SK-N-SH (cell line): ENCODE results near the gene COPE. TPM values are rescaled to one million over a fixed set of nuclear protein-coding genes. Genes with fewer than 3 reads are reported as not detected.

Experiments
- CTCF ChIA-PET: fragments of 300-600, 350-600 bp; formaldehyde crosslinking; extraction: SDS; loops from one replicate; lab custom pipeline; 2021; lab: Yijun Ruan, JAX
- POLR2A ChIA-PET: fragments of 350-600 bp; sonication (Branson Sonifier 250); formaldehyde crosslinking; extraction: SDS; loops from one replicate; lab custom pipeline; 2020; ENCODE audit warnings: antibody characterized with exemption, inconsistent platforms; lab: Yijun Ruan, JAX
- DNase-seq: peaks from one replicate; pipeline ENCODE4 v3.0.0; 2012
- H2AFZ ChIP-seq: fragments of 200-600 bp; sonication (generic); 2 replicates; pipeline ENCODE4 v1.8.1; 2016; ENCODE audit warnings: antibody characterized with exemption, mild to moderate bottlenecking, low read depth
- H3F3A ChIP-seq: fragments of 200-600 bp; sonication (generic); replicated peaks from 2 replicates; pipeline ENCODE3; 2016; ENCODE audit warnings: antibody characterized with exemption, mild to moderate bottlenecking; ENCODE audit not compliant: insufficient read depth
- H3K27ac ChIP-seq, 2 experiments: fragments of 200-500 bp in 1 of 2; fragments of 200-600 bp in 1 of 2; sonication (Bioruptor generic) in 1 of 2; sonication (generic), shearing (Covaris generic) in 1 of 2; 2 replicates each; pipeline versions ENCODE4 v1.5.1 to v1.6.1; 2014 to 2016; ENCODE audit warnings: low read depth in 2 of 2, inconsistent platforms in 1 of 2, low read length in 1 of 2, mild to moderate bottlenecking in 1 of 2, mixed read lengths in 1 of 2
- H3K27me3 ChIP-seq: fragments of 200-600 bp; sonication (generic), shearing (Covaris generic); 2 replicates; pipeline ENCODE4 v1.6.1; 2016; ENCODE audit warnings: mixed run types; ENCODE audit not compliant: insufficient read depth
- H3K36me3 ChIP-seq, 2 experiments: fragments of 200-500 bp in 1 of 2; fragments of 200-600 bp in 1 of 2; sonication (Bioruptor generic) in 1 of 2; sonication (generic) in 1 of 2; replicated peaks in 1 of 2; 2 replicates each; pipeline versions ENCODE3 to v1.5.1; 2014 to 2016; ENCODE audit warnings: low read length in 1 of 2, mild to moderate bottlenecking in 1 of 2; ENCODE audit not compliant: insufficient read depth in 2 of 2, control insufficient read depth in 1 of 2
- H3K4me1 ChIP-seq, 2 experiments: fragments of 200-500 bp in 1 of 2; fragments of 200-600 bp in 1 of 2; sonication (Bioruptor generic) in 1 of 2; sonication (generic), shearing (Covaris generic) in 1 of 2; 2 replicates each; pipeline versions ENCODE4 v1.5.1 to v1.6.1; 2014 to 2016; ENCODE audit warnings: low read depth in 1 of 2, low read length in 1 of 2, mixed run types in 1 of 2; ENCODE audit not compliant: insufficient read depth in 2 of 2, control insufficient read depth in 1 of 2
- H3K4me2 ChIP-seq: fragments of 200-600 bp; sonication (generic), shearing (Covaris generic); 2 replicates; pipeline ENCODE4 v1.6.1; 2017; ENCODE audit warnings: mixed run types
- H3K4me3 ChIP-seq, 2 experiments: fragments of 200-500 bp in 1 of 2; fragments of 200-600 bp in 1 of 2; sonication (Bioruptor generic) in 1 of 2; sonication (generic), shearing (Covaris generic) in 1 of 2; 2 replicates each; pipeline versions ENCODE4 v1.5.1 to v1.8.1; 2014 to 2016; ENCODE audit warnings: low read depth in 2 of 2, inconsistent platforms in 1 of 2, low read length in 1 of 2, mild to moderate bottlenecking in 1 of 2, mixed read lengths in 1 of 2, moderate library complexity in 1 of 2
- H3K79me2 ChIP-seq: fragments of 200-600 bp; sonication (generic); 2 replicates; pipeline ENCODE4 v1.8.1; 2017; ENCODE audit warnings: mild to moderate bottlenecking; ENCODE audit not compliant: insufficient read depth
- H3K9ac ChIP-seq: fragments of 200-600 bp; sonication (generic); 2 replicates; pipeline ENCODE4 v1.6.1; 2017; ENCODE audit warnings: mixed run types
- H3K9me2 ChIP-seq: fragments of 200-600 bp; sonication (generic); 2 replicates; pipeline ENCODE4 v1.6.1; 2017; ENCODE audit warnings: mixed run types
- H3K9me3 ChIP-seq: fragments of 200-600 bp; sonication (generic); 2 replicates; pipeline ENCODE4 v1.6.1; 2017; ENCODE audit warnings: mixed run types, mild to moderate bottlenecking, moderate library complexity
- H4K20me1 ChIP-seq: fragments of 200-600 bp; sonication (generic); 2 replicates; pipeline ENCODE4 v1.6.1; 2017; ENCODE audit warnings: mild to moderate bottlenecking, mixed run types; ENCODE audit not compliant: insufficient read depth
- FOSL2 ChIP-seq: IDR thresholded peaks from 2 replicates; pipeline ENCODE4 v1.4.0; 2012; ENCODE audit warnings: low read depth, mild to moderate bottlenecking, moderate library complexity, borderline replicate concordance
- JUND ChIP-seq: IDR thresholded peaks from 2 replicates; pipeline ENCODE4 v1.4.0; 2012
- NFIC ChIP-seq: IDR thresholded peaks from 2 replicates; pipeline ENCODE4 v1.4.0; 2012; ENCODE audit warnings: borderline replicate concordance
- NRF1 ChIP-seq: IDR thresholded peaks from 2 replicates; pipeline ENCODE4 v1.6.1; 2012; ENCODE audit warnings: low read depth, mild to moderate bottlenecking, low read length
- RAD21 ChIP-seq: IDR thresholded peaks from 2 replicates; pipeline ENCODE4 v1.6.1; 2012; ENCODE audit warnings: mild to moderate bottlenecking, low read length
- SMC3 ChIP-seq: IDR thresholded peaks from 2 replicates; pipeline ENCODE4 v1.6.1; 2012; ENCODE audit warnings: low read depth, low read length, improper control_type of control experiment
- TEAD4 ChIP-seq: IDR thresholded peaks from 2 replicates; pipeline ENCODE4 v1.4.0; 2012; ENCODE audit warnings: mild to moderate bottlenecking, borderline replicate concordance; ENCODE audit not compliant: insufficient read depth
- YY1 ChIP-seq: IDR thresholded peaks from 2 replicates; pipeline ENCODE4 v1.4.0; 2012; ENCODE audit warnings: low read depth, mild to moderate bottlenecking
- WGBS: methylation state at CpG from one replicate; pipeline ENCODE4 v1.1.6; 2017; ENCODE audit warnings: low lambda C conversion rate; 5-methylcytosine and 5-hydroxymethylcytosine counted together
- polyA plus RNA-seq, 3 experiments: library from polyadenylated mRNA; depleted of rRNA; stranded (reverse); fragments of >200 nt; gene quantifications; 2 replicates each; pipeline ENCODE4 v1.2.3, GENCODE V29; 2012
- TF ChIP-seq, protein P1 (sequence below): fragments of 200-600 bp; sonication (generic); IDR thresholded peaks from 2 replicates; pipeline ENCODE4 v1.6.1; 2017; ENCODE audit warnings: antibody characterized with exemption, mild to moderate bottlenecking, moderate library complexity

Gene COPE
- polyA plus RNA-seq, 1 of the 3 experiments (the other 2 are of a cell fraction): 450 TPM

DNA sequence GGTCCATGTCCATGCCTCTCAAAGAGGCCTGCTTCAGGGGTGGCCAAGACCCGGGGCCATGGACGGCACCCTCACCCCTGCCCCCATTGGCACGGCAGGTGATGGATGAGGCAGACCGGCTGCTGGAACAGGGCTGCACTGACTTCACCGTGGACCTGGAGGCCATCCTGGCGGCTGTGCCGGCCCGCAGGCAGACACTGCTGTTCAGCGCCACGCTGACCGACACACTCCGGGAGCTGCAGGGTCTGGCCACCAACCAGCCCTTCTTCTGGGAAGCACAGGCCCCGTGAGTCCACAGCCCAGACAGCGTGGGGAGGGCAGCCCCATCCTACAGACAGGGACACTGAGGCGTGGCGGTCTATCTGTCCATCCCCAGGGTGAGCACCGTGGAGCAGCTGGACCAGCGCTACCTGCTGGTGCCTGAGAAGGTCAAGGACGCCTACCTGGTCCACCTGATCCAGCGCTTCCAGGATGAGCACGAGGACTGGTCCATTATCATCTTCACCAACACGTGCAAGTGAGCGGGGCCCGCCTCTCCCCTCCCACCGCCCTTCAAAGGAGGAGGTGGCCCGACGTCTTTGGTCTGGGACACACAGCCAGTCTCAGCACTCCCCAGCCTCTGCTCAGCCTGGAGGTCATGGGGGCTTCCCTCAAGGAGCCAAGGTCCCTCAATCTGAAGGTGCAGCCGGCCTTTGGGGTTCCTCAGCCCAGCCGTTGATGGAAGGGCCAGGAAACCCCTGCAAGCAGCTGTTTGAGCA is 3.2 kb upstream of the COPE start:
- no peaks in the 10 kb centered on the region for H3K9me3 ChIP-seq
- DNase-seq: no peak
- no peaks in the 10 kb centered on the region for H3K9me2 ChIP-seq
- WGBS: 97% methylated on average over 10 of the region's 29 CpGs
- H3K4me3 ChIP-seq: no peak overlapping the region
- no peak overlapping the region for H3K4me2 ChIP-seq
- peaks cover 11 to 33% of the 10 kb centered on the region in 2 experiments for H3K36me3 ChIP-seq
- TF ChIP-seq SMC3: no peak
- TF ChIP-seq, all 33 proteins: peak for 0
- peaks cover 25% of the 10 kb centered on the region for H3F3A ChIP-seq
- peaks cover 11% of the 10 kb centered on the region; the same call in 1 of the 2 replicates for H4K20me1 ChIP-seq
- no peak overlapping the region for H2AFZ ChIP-seq
- peaks cover 45% of the 10 kb centered on the region for H3K79me2 ChIP-seq
- H3K9ac ChIP-seq: no peak overlapping the region
- H3K27me3 ChIP-seq: no peaks in the 10 kb centered on the region
- no peak overlapping the region for H3K27ac ChIP-seq
- ChIA-PET POLR2A (no interaction called here), CTCF (interaction anchor here (0.9 to 7.2 kb wide), 3 partner anchors 27 to 472 kb away, joined by 3 to 76 read pairs (median 3); partner anchors contain the start of gene CERS1)
- H3K4me1 ChIP-seq: peaks cover 3 to 12% of the 10 kb centered on the region in 2 experiments; a peak in 2 of 4 replicates

DNA sequence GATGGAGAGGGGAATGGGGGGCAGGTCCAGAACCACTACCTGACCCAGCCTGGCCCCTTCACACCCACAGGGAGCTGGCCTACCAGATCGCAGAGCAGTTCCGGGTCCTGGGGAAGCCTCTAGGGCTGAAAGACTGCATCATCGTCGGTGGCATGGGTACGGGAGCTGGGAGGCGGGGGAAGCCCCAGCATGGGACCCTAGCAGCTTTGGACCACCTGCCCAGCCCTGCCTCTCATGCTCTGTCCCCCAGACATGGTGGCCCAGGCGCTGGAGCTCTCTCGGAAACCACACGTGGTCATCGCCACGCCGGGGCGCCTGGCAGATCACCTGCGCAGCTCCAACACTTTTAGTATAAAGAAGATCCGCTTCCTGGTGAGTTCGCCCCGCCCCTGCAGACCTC is 2.4 kb upstream of the COPE start:
- no peak overlapping the region for H3K27ac ChIP-seq
- H2AFZ ChIP-seq: no peak overlapping the region
- H4K20me1 ChIP-seq: peaks cover 16% of the 10 kb centered on the region; the same call in 1 of the 2 replicates
- TF ChIP-seq FOSL2 (no peak), YY1 (no peak), NRF1 (no peak), JUND (no peak), RAD21 (no peak), TEAD4 (no peak), NFIC (no peak)
- TF ChIP-seq, protein P1, sequence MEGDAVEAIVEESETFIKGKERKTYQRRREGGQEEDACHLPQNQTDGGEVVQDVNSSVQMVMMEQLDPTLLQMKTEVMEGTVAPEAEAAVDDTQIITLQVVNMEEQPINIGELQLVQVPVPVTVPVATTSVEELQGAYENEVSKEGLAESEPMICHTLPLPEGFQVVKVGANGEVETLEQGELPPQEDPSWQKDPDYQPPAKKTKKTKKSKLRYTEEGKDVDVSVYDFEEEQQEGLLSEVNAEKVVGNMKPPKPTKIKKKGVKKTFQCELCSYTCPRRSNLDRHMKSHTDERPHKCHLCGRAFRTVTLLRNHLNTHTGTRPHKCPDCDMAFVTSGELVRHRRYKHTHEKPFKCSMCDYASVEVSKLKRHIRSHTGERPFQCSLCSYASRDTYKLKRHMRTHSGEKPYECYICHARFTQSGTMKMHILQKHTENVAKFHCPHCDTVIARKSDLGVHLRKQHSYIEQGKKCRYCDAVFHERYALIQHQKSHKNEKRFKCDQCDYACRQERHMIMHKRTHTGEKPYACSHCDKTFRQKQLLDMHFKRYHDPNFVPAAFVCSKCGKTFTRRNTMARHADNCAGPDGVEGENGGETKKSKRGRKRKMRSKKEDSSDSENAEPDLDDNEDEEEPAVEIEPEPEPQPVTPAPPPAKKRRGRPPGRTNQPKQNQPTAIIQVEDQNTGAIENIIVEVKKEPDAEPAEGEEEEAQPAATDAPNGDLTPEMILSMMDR: no peak
- no peak overlapping the region for H3K4me3 ChIP-seq
- WGBS: 100% methylated on average over 4 of the region's 17 CpGs
- H3K9me3 ChIP-seq: no peaks in the 10 kb centered on the region
- ChIA-PET POLR2A (no interaction called here), CTCF (interaction anchor here (7.2 kb wide), 1 partner anchor 26 kb away, joined by 76 read pairs; the partner anchor contains the start of gene CERS1)
- DNase-seq: no peak
- peaks cover 14 to 31% of the 10 kb centered on the region in 2 experiments for H3K36me3 ChIP-seq
- H3K79me2 ChIP-seq: peaks cover 53% of the 10 kb centered on the region
- peaks cover 19% of the 10 kb centered on the region for H3F3A ChIP-seq
- H3K27me3 ChIP-seq: no peaks in the 10 kb centered on the region
- no peak overlapping the region for H3K4me2 ChIP-seq
- H3K4me1 ChIP-seq: peaks cover 5 to 12% of the 10 kb centered on the region in 2 experiments; a peak in 2 of 4 replicates
- no peak overlapping the region for H3K9ac ChIP-seq
- no peaks in the 10 kb centered on the region for H3K9me2 ChIP-seq
